ENCODE results near the gene MRPL39.

MRPL39 gene

DNA sequence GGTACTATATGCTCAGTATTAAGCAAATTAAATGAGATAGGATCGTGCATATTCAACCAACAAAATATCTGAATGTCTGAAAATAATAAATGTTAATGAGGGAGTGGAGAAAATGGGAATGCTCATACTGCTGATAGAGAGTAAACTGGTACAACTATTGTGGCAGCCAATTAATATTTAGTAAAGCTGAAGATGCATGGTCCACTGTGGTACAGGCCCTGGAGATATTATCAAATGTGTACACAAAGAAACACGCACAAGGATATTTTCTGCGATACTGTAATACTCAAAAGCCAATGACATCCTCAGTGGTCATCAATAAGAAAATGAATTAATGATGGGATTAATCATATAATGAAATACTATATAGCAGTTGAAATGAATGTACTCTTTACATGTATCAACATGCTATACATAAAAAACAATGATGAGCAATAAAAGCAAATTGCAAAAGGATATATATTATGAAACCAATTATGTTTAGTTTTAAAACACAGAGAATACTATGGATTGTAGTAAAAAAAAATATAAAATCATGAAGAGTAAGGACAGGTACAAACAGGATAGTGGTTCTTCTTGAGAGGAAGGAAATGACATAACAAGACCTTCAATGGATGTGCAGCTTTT lies 25.0 kb downstream of the MRPL39 start:
- Mint-ChIP-seq H3K36me3 (ENCODE audit: low read depth) (peaks cover 46% of the 10 kb centered on the region), H3K27me3 (ENCODE audit: low read depth, poor library complexity) (no peaks in the 10 kb centered on the region), H3K4me1 (no peaks in the 10 kb centered on the region), H3K27ac (no peak overlapping the region), H3K4me3 (no peak overlapping the region), H3K9me3 (peaks cover 4% of the 10 kb centered on the region)
- TF ChIP-seq, protein P1, sequence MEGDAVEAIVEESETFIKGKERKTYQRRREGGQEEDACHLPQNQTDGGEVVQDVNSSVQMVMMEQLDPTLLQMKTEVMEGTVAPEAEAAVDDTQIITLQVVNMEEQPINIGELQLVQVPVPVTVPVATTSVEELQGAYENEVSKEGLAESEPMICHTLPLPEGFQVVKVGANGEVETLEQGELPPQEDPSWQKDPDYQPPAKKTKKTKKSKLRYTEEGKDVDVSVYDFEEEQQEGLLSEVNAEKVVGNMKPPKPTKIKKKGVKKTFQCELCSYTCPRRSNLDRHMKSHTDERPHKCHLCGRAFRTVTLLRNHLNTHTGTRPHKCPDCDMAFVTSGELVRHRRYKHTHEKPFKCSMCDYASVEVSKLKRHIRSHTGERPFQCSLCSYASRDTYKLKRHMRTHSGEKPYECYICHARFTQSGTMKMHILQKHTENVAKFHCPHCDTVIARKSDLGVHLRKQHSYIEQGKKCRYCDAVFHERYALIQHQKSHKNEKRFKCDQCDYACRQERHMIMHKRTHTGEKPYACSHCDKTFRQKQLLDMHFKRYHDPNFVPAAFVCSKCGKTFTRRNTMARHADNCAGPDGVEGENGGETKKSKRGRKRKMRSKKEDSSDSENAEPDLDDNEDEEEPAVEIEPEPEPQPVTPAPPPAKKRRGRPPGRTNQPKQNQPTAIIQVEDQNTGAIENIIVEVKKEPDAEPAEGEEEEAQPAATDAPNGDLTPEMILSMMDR (IDR thresholded peaks at IDR 0.05): no peak
- DNase-seq: no peak

DNA sequence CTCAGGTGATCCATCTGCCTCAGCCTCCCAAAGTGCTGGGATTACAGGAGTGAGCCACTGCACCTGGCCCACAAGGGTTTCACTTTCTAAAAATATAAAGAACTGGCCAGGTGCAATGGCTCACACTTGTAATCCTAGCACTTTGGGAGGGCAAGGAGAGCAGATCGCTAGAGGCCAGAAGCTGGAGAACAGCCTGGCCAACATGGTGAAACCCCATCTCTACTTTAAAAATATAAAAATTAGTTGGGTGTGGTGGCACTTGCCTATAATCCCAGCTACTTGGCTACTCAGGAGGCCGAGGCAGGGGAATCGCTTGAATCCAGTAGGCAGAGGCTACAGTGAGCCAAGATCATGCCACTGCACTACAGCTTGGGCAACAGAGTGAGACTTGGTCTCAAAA lies 25.7 kb downstream of the MRPL39 start:
- DNase-seq: no peak
- H3K4me3 Mint-ChIP-seq: no peak overlapping the region
- no peak overlapping the region for H3K27ac Mint-ChIP-seq
- no peaks in the 10 kb centered on the region for H3K4me1 Mint-ChIP-seq
- H3K27me3 Mint-ChIP-seq (ENCODE audit: low read depth, poor library complexity): no peaks in the 10 kb centered on the region
- peaks cover 4% of the 10 kb centered on the region for H3K9me3 Mint-ChIP-seq
- H3K36me3 Mint-ChIP-seq (ENCODE audit: low read depth): peaks cover 48% of the 10 kb centered on the region
- TF ChIP-seq, protein P1 (IDR thresholded peaks at IDR 0.05): no peak

DNA sequence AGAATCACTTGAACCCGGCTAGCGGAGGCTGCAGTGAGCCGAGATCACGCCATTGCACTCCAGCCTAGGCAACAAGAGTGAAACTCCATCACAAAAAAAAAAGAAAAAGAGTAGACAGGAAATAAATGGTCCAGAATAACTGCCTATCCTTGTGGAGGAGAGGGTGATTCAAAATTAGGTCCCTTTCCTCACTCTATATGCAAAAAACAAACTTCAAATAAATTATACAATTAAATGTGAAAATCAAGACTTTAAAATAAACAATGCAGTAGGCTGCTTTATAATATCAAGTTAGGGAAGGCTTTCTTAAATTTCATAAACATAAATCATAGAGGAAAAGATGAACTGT lies 26.4 kb downstream of the MRPL39 start:
- DNase-seq: no peak
- H3K27ac Mint-ChIP-seq: no peak overlapping the region
- H3K27me3 Mint-ChIP-seq (ENCODE audit: low read depth, poor library complexity): no peaks in the 10 kb centered on the region
- H3K4me1 Mint-ChIP-seq: no peaks in the 10 kb centered on the region
- H3K36me3 Mint-ChIP-seq (ENCODE audit: low read depth): peaks cover 47% of the 10 kb centered on the region
- peaks cover 4% of the 10 kb centered on the region for H3K9me3 Mint-ChIP-seq
- TF ChIP-seq, protein P1 (IDR thresholded peaks at IDR 0.05): no peak
- H3K4me3 Mint-ChIP-seq: no peak overlapping the region

DNA sequence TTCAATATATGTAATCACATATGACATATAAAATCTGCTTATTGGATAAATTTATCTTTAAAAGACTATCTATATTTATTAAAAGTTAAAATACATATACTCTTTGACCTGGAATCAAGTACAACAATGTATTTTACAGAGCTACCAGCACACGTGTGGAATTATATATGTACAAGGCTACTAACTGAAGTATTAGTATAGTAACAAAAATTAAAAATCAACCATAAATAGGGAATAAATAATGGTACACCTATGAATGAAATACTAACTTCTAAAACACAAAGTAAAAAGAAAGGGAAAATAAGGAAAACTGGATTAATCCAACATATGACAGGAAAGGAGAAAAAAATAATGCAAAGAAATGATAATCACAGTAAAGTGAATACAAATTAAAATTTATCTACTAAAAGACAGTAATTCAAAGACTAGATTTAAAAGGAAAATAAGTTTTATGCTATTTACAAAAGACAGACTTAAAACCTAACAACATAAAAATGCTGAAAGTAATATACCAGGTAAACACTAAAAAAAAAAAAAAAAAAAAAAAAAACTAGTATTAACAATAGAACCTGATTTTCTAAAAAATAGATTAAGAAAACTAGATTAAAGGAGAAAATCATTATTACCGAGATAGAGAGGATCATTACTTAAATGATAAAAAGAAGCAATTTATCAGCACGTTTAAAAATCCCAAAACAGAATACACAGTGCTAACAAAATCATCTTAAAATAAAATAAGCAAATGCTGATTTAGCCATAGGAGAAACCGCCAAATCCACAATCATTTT lies 27.9 kb downstream of the MRPL39 start:
- no peak overlapping the region for H3K27ac Mint-ChIP-seq
- no peaks in the 10 kb centered on the region for H3K27me3 Mint-ChIP-seq (ENCODE audit: low read depth, poor library complexity)
- TF ChIP-seq, protein P1 (IDR thresholded peaks at IDR 0.05): no peak
- H3K36me3 Mint-ChIP-seq (ENCODE audit: low read depth): peaks cover 47% of the 10 kb centered on the region
- H3K4me3 Mint-ChIP-seq: no peak overlapping the region
- peaks cover 4% of the 10 kb centered on the region for H3K9me3 Mint-ChIP-seq
- DNase-seq: no peak
- no peaks in the 10 kb centered on the region for H3K4me1 Mint-ChIP-seq

DNA sequence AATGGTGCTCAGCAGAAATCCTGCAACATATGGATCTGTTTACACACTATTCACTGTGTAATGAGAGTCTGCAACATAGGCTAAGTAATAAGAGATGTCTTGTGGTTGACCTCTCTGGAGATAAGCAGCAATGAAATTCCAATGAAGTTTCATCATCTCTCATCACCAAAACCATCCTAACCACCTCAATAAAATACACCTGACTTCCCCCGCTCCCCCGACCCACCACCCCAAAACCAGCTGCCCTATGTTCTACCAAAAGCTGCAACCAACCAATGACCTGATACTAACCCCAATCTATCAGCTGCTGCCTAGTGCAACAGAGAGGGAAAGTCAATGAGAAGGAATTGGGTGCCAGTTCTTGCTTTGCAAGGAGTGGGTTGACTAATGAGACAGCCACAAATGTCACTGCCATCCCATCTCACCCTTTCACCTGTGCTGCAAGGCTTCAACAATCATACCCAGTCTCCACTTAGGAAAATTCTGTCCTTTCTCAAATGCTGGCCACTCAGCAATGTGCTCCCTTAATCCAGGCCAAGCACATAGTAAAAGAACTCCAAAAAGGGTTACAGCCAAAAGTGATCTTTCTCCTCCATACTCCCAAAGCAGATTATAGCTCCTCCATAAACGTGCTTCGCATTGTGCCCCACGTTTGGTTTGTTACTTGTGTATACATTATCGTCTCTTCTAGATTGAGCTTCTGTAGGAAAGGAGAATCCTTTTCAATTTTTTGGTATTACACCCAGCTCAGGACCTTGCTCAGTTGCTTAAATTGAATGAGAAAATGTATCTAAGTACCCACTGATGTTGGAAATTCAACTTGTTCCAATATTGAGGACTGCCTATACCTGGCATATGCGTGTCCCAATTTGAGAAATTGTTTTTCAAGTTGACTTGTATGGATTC lies 29.0 kb downstream of the MRPL39 start:
- no peak overlapping the region for H3K4me3 Mint-ChIP-seq
- no peak overlapping the region for H3K27ac Mint-ChIP-seq

More for the DNA sequence above, 29.0 kb downstream of the MRPL39 start:
- Mint-ChIP-seq H3K9me3 (peaks cover 4% of the 10 kb centered on the region), H3K36me3 (ENCODE audit: low read depth) (peaks cover 47% of the 10 kb centered on the region), H3K4me1 (peaks cover 6% of the 10 kb centered on the region), H3K27me3 (ENCODE audit: low read depth, poor library complexity) (no peaks in the 10 kb centered on the region)
- no peak for DNase-seq
- TF ChIP-seq, protein P1 (IDR thresholded peaks at IDR 0.05): no peak

All from nephron progenitor cell (in vitro differentiated cells).